Right lobe of liver (tissue), 6 donors: ENCODE data around the gene ARL15. TPM values are rescaled to one million over a fixed set of nuclear protein-coding genes. Genes with fewer than 3 reads are reported as not detected.

Experiments
- ATAC-seq, 4 donors: fragments of 200-7000 bp; cut with Tn5 transposase; one replicate each; pipeline ENCODE4 v1.9.1; 2020; ENCODE audit warnings: mild to moderate bottlenecking in 4 of 4, moderate library complexity in 4 of 4
- DNase-seq, 3 donors: peaks; one replicate each; pipeline ENCODE4 v3.0.0-alpha.2; 2020
- H3K27ac ChIP-seq, 3 donors: fragments of 200-600 bp; one replicate each; pipeline ENCODE4 v1.8.0; 2022
- H3K27me3 ChIP-seq, 2 donors: fragments of 200-600 bp; one replicate each; pipeline ENCODE4 v1.8.0; 2022
- H3K36me3 ChIP-seq, 4 donors: fragments of 200-600 bp; sonication (generic) in 1 of 4; one replicate each; pipeline versions ENCODE4 v1.5.1 to v1.8.0; 2017 to 2022; ENCODE audit warnings: control low read depth in 1 of 4
- H3K4me1 ChIP-seq, 4 donors: fragments of 200-600 bp; sonication (generic) in 1 of 4; one replicate each; pipeline versions ENCODE4 v1.5.1 to v1.8.0; 2017 to 2022; ENCODE audit warnings: control low read depth in 1 of 4
- H3K4me3 ChIP-seq, 3 donors: fragments of 200-600 bp; one replicate each; pipeline ENCODE4 v1.8.0; 2022
- H3K9me3 ChIP-seq, 4 donors: fragments of 200-600 bp; sonication (generic) in 1 of 4; one replicate each; pipeline versions ENCODE4 v1.5.1 to v1.8.0; 2017 to 2022; ENCODE audit warnings: control low read depth in 1 of 4
- POLR2A ChIP-seq: fragments of 450-650 bp; IDR thresholded peaks from one replicate; pipeline ENCODE4 v1.6.1; 2017; ENCODE audit warnings: antibody characterized with exemption, mild to moderate bottlenecking
- WGBS: methylation state at CpG from one replicate; pipeline ENCODE4 v1.1.6; 2018; ENCODE audit warnings: low coverage, low lambda C conversion rate; ENCODE audit not compliant: insufficient coverage; ENCODE audit errors: missing lambda C conversion rate; 5-methylcytosine and 5-hydroxymethylcytosine counted together
- intact Hi-C, 2 donors: fragments of 100-400 bp; cut with DNase I; formaldehyde crosslinking; loops; one replicate each; pipeline versions ENCODE4 v1.11.2 to v1.14.1; 2022
- total RNA-seq, 6 experiments: library from RNA; depleted of rRNA in 2 of 6; stranded (reverse); fragments of >200 nt in 2 of 6; fragmentation: NEBNext Ultra II Directional in 3 of 6; extraction: Animal tissue kit (Norgen Biotek cat#: 25700) in 3 of 6; gene quantifications; one replicate each; pipeline versions ENCODE4 v1.1.0 to v1.2.4, GENCODE V29; 2016 to 2023
- TF ChIP-seq, protein P1 (sequence below), 4 donors: fragments of 200-600 bp in 3 of 4; fragments of 450-650 bp in 1 of 4; IDR thresholded peaks; one replicate each; pipeline versions ENCODE4 v1.5.1 to v1.8.0; 2016 to 2022; ENCODE audit warnings: antibody characterized with exemption in 4 of 4, mild to moderate bottlenecking in 2 of 4
- donor health status: DM: no; HTN: yes; CAD: no.
- donor health status: DM: no; HTN: no; CAD: no.
- donor health status: DM: no; HTN: no; CAD: no.
- donor health status: DM: no; HTN: yes; CAD: no.
- donor health status: DM: no; HTN: yes; CAD: no.

The ARL15 gene
- total RNA-seq, 6 experiments from 2014 or later = 6.3 to 16.5 (median 9.6) TPM

DNA sequence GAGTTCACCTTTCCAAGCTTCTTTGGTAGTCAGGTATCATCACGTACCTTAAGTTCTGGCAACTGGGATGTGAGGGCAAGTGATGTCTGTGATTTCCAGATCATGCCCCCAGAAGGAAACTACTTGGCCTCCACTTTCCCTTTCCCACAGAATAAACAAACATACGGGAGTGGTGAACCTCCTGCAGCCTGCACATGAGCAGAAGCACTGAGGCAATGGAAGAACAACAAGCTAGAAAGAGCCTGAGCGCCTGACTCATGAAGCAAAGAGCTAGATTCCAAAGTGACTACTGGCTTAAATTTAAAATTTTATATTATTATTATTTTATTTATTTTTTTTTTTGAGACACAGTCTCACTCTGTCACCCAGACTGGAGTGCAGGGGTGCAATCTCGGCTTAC, 35.0 kb downstream of the ARL15 start:
- no peak overlapping the region for H3K4me3 ChIP-seq
- WGBS = 85% methylated on average over 4 of the region's 4 CpGs
- no peak for DNase-seq
- H3K9me3 ChIP-seq = no peaks in the 10 kb centered on the region
- H3K4me1 ChIP-seq = no peaks in the 10 kb centered on the region
- no peaks in the 10 kb centered on the region for H3K27me3 ChIP-seq
- H3K36me3 ChIP-seq = no peaks in the 10 kb centered on the region
- ATAC-seq = no peak
- intact Hi-C loops = no loop called here
- H3K27ac ChIP-seq = no peak overlapping the region
- no peak for TF ChIP-seq POLR2A
- TF ChIP-seq, protein P1, sequence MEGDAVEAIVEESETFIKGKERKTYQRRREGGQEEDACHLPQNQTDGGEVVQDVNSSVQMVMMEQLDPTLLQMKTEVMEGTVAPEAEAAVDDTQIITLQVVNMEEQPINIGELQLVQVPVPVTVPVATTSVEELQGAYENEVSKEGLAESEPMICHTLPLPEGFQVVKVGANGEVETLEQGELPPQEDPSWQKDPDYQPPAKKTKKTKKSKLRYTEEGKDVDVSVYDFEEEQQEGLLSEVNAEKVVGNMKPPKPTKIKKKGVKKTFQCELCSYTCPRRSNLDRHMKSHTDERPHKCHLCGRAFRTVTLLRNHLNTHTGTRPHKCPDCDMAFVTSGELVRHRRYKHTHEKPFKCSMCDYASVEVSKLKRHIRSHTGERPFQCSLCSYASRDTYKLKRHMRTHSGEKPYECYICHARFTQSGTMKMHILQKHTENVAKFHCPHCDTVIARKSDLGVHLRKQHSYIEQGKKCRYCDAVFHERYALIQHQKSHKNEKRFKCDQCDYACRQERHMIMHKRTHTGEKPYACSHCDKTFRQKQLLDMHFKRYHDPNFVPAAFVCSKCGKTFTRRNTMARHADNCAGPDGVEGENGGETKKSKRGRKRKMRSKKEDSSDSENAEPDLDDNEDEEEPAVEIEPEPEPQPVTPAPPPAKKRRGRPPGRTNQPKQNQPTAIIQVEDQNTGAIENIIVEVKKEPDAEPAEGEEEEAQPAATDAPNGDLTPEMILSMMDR (IDR thresholded peaks at IDR 0.05) = no peak

DNA sequence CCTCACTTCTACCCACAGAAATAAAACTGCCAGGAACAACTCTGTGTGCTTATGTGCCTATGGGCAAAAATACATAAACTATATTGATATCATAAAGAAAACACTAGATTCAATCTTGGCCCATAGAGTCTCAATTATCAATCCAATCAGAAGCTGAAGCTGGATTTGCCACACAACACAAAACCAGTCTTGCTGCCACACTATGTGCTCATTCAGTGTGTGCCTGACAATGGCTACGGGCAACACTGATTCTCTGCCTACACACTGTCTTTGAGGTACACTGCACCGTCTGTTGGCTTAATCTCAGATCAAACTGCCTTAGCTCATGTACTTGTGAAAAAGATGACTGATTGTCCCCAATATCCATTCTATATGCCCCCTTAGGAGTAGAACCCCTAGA, 35.4 kb downstream of the ARL15 start:
- ATAC-seq = no peak
- Histone ChIP-seq H3K4me1 (no peaks in the 10 kb centered on the region), H3K9me3 (no peaks in the 10 kb centered on the region), H3K36me3 (no peaks in the 10 kb centered on the region), H3K4me3 (no peak overlapping the region), H3K27me3 (no peaks in the 10 kb centered on the region), H3K27ac (no peak overlapping the region)
- TF ChIP-seq, protein P1 (IDR thresholded peaks at IDR 0.05) = no peak
- TF ChIP-seq POLR2A = no peak
- WGBS = 100% methylated on average over 2 of the region's 2 CpGs
- DNase-seq = no peak
- intact Hi-C loops = no loop called here

DNA sequence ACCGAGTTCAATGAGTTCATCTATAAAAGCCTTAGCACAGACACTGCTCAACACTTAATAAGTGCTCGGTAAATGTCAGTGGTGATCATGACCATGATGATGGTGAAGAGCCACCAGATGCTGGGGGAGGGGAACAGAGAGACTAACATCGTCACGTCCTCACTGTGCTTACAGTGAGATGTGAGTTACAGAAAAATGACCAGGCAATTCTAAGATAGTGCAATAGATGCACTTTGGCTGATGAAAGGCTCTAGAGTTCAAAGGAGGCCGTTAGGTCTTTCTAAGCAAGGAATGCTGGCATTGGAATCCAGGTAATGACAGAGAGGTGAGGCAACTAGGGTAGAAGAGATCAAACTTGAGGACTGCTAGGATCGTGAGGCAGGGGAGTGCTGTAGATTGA, 36.7 kb downstream of the ARL15 start:
- Histone ChIP-seq H3K4me1 (no peaks in the 10 kb centered on the region), H3K4me3 (no peak overlapping the region), H3K9me3 (no peaks in the 10 kb centered on the region), H3K27ac (no peak overlapping the region), H3K27me3 (no peaks in the 10 kb centered on the region), H3K36me3 (no peaks in the 10 kb centered on the region)
- intact Hi-C loops = no loop called here
- no peak for TF ChIP-seq POLR2A
- DNase-seq (no peak), ATAC-seq (no peak)
- 91% methylated on average over 6 of the region's 6 CpGs for WGBS

DNA sequence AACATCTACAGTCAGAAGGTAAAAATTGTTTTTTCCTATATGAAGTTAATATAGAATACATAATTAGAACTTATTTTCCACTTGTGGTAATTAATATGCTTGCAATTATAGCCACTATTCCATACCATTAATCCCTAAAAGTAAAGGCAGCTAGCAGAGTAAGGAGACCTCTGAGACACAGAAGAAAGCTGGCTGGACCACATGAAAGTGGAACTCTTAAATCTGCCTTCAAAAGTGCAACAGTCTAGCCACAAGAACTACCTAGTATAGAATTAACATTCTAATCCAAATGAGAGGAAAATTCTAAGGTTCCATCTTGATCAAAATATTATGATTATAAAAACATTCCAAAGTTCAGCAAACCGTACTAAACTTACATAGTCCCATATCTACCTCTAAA, 37.6 kb downstream of the ARL15 start:
- Histone ChIP-seq H3K4me1 (no peaks in the 10 kb centered on the region), H3K9me3 (no peaks in the 10 kb centered on the region), H3K4me3 (no peak overlapping the region), H3K36me3 (no peaks in the 10 kb centered on the region), H3K27ac (no peak overlapping the region), H3K27me3 (no peaks in the 10 kb centered on the region)
- DNase-seq (no peak), ATAC-seq (no peak)
- no peak for TF ChIP-seq POLR2A
- TF ChIP-seq, protein P1 (IDR thresholded peaks at IDR 0.05) = no peak
- WGBS = 92% methylated on average over 1 of the region's 1 CpG
- intact Hi-C loops = no loop called here

DNA sequence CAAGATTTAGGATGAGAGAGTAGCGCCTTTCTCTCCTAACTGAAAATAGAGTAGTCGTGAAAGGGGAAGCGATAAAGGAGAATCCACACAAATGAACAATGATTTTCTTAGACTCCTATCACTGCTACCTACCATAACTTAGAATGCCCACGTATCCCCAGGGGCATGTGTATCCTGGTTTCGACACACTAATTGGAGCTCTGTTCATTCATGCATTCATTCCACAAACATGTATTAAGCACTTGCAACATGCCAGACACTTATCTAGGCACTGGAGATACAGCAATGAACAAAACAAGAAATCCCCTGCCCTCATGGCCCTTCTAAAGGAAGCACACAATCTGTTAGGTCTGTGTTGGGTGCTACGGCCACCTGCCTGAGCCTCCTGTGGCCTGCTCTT, 40.0 kb downstream of the ARL15 start:
- ATAC-seq (no peak), DNase-seq (no peak)
- no peaks in the 10 kb centered on the region for H3K4me1 ChIP-seq
- H3K4me3 ChIP-seq = no peak overlapping the region
- intact Hi-C loops = no loop called here
- no peaks in the 10 kb centered on the region for H3K36me3 ChIP-seq
- 81% methylated on average over 5 of the region's 6 CpGs for WGBS
- no peaks in the 10 kb centered on the region for H3K9me3 ChIP-seq
- H3K27me3 ChIP-seq = no peaks in the 10 kb centered on the region
- TF ChIP-seq, protein P1 (IDR thresholded peaks at IDR 0.05) = no peak
- TF ChIP-seq POLR2A = no peak
- H3K27ac ChIP-seq = no peak overlapping the region
